Thyroid gland (tissue), 4 donors: Measurements from ENCODE around the gene SPATA13. TPM values are rescaled to one million over a fixed set of nuclear protein-coding genes. Genes with fewer than 3 reads are reported as not detected.
A peak's percentile ranks its signal among the peaks of the same experiment; 100 is the strongest.

Source experiments
- DNase-seq, 2 donors: peaks; one replicate each; pipeline ENCODE4 v3.0.0-alpha.2; 2019
- H3K27ac ChIP-seq, 3 donors: fragments of 200-600 bp; sonication (generic); 1 replicate in 2 of 3; 2 replicates in 1 of 3; pipeline ENCODE4 v1.5.1; 2016 to 2019; ENCODE audit warnings: mild to moderate bottlenecking in 1 of 3, moderate library complexity in 1 of 3
- H3K27me3 ChIP-seq: fragments of 200-600 bp; sonication (generic); one replicate; pipeline ENCODE4 v1.5.1; 2019
- H3K36me3 ChIP-seq, 2 donors: fragments of 200-600 bp; sonication (generic); one replicate each; pipeline ENCODE4 v1.5.1; 2016 to 2019
- H3K4me1 ChIP-seq, 2 donors: fragments of 200-600 bp; sonication (generic); one replicate each; pipeline ENCODE4 v1.5.1; 2017 to 2019
- H3K4me3 ChIP-seq, 3 donors: fragments of 200-600 bp; sonication (generic); replicated peaks in 1 of 3; 1 replicate in 2 of 3; 2 replicates in 1 of 3; pipeline ENCODE4 v1.5.1; 2016; ENCODE audit warnings: mild to moderate bottlenecking in 1 of 3
- H3K9me3 ChIP-seq: fragments of 200-600 bp; sonication (generic); one replicate; pipeline ENCODE4 v1.5.1; 2017
- POLR2A ChIP-seq, 2 donors: fragments of 450-650 bp; IDR thresholded peaks; one replicate each; pipeline ENCODE4 v1.6.1; 2017; ENCODE audit warnings: antibody characterized with exemption in 2 of 2, mild to moderate bottlenecking in 2 of 2, moderate library complexity in 1 of 2
- WGBS, 2 donors: methylation state at CpG; one replicate each; pipeline ENCODE4 v1.1.5; 2017; 5-methylcytosine and 5-hydroxymethylcytosine counted together
- intact Hi-C: fragments of 100-400 bp; cut with DNase I; formaldehyde crosslinking; loops from one replicate; pipeline ENCODE4 v1.15.1; 2023
- total RNA-seq, 4 donors: library from RNA; depleted of rRNA; stranded (reverse); fragments of >200 nt; gene quantifications; one replicate each; pipeline ENCODE4 v1.2.3, GENCODE V29; 2016
- TF ChIP-seq, protein P1 (sequence below), 6 experiments: fragments of 200-600 bp in 3 of 6; fragments of 450-650 bp in 3 of 6; sonication (generic) in 3 of 6; IDR thresholded peaks; one replicate each; pipeline ENCODE4 v1.5.1; 2016 to 2019; ENCODE audit warnings: antibody characterized with exemption in 6 of 6, mild to moderate bottlenecking in 2 of 6, inconsistent platforms in 1 of 6, moderate library complexity in 1 of 6

The SPATA13 gene
- total RNA-seq, 4 donors from 2014 or later = 43.2 to 95.4 (median 51.1) TPM

GRCh38 chr13:24166561-24166960, 6.0 kb downstream of the SPATA13 start:
- Histone ChIP-seq H3K36me3 (no peaks in the 10 kb centered on the region), H3K27ac (peak overlapping the region in 1 of 3 donors; percentile 11), H3K9me3 (no peaks in the 10 kb centered on the region), H3K4me1 (peaks cover 21 to 26% of the 10 kb centered on the region in 2 donors), H3K27me3 (no peaks in the 10 kb centered on the region), H3K4me3 (no peak overlapping the region)
- TF ChIP-seq POLR2A (IDR thresholded peaks at IDR 0.05) = no peak
- TF ChIP-seq, protein P1, sequence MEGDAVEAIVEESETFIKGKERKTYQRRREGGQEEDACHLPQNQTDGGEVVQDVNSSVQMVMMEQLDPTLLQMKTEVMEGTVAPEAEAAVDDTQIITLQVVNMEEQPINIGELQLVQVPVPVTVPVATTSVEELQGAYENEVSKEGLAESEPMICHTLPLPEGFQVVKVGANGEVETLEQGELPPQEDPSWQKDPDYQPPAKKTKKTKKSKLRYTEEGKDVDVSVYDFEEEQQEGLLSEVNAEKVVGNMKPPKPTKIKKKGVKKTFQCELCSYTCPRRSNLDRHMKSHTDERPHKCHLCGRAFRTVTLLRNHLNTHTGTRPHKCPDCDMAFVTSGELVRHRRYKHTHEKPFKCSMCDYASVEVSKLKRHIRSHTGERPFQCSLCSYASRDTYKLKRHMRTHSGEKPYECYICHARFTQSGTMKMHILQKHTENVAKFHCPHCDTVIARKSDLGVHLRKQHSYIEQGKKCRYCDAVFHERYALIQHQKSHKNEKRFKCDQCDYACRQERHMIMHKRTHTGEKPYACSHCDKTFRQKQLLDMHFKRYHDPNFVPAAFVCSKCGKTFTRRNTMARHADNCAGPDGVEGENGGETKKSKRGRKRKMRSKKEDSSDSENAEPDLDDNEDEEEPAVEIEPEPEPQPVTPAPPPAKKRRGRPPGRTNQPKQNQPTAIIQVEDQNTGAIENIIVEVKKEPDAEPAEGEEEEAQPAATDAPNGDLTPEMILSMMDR (IDR thresholded peaks at IDR 0.05) = no peak
- intact Hi-C loops = no loop called here
- DNase-seq = no peak
- WGBS, 2 donors = 96 to 100% methylated on average over 2 of the region's 2 CpGs

DNA sequence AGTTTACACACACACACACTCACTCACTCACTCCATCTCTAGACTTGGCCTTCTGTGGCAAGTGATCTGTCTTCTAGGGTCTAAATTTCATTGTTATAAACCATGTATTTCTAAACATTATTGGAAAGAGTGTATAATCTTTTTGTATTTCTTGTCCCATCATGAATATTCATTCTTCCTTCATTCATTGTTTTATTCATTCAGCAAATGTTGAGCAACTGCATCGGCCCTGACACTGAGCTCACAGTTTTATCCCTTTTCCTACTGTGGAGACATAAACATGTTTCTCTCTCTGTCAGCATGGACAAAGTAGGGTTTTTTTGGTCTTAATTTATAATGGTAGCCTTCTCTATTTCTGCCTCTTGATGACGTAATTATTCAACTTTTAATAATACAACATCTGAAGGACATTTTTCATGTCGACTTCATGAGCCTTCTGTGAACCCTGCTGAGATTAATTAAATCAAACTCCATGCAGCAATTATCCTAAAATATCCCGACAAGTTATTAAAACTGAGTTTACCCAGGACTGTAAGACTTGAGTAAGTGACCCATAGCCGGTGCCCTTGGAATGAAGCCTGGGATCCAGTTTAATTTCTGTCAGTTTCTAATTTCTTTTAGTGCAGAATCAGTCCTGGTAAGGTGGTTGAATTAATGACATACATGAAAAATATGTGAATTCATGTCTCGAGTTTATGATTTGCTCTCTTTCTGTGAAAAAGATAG, 7.3 kb downstream of the SPATA13 start:
- no peaks in the 10 kb centered on the region for H3K36me3 ChIP-seq
- no peaks in the 10 kb centered on the region for H3K27me3 ChIP-seq
- peaks cover 9 to 15% of the 10 kb centered on the region in 2 donors for H3K4me1 ChIP-seq
- no peak for DNase-seq
- no peak overlapping the region for H3K4me3 ChIP-seq
- peak overlapping the region in 1 of 3 donors; percentile 74 for H3K27ac ChIP-seq
- no peak for TF ChIP-seq POLR2A (IDR thresholded peaks at IDR 0.05)
- no peaks in the 10 kb centered on the region for H3K9me3 ChIP-seq
- intact Hi-C loops = no loop called here
- 82 to 83% methylated on average over 6 of the region's 6 CpGs for WGBS, 2 donors

DNA sequence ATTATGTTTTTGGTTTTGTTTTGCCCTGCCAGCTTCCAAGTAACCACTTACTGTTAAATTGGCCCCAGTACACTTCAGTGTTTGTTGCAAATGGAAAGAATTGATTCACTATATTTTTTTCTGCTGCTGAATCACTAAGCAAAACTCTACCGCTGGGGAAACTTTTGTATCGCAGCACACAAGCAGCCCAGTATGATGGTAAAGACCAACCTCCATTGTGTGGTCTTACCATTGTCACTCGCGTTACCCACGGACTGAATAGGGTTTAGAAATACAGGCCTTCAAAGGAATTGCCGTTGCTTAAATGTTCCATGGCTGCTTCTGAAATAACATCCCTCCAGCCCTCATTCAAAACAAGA, 7.9 kb downstream of the SPATA13 start:
- H3K9me3 ChIP-seq = no peaks in the 10 kb centered on the region
- intact Hi-C loops = no loop called here
- no peak overlapping the region for H3K4me3 ChIP-seq
- H3K27me3 ChIP-seq = no peaks in the 10 kb centered on the region
- WGBS, 2 donors = 79 to 82% methylated on average over 6 of the region's 6 CpGs
- peak overlapping the region in 2 of 3 donors; percentile 14 to 74 for H3K27ac ChIP-seq
- no peak for DNase-seq
- peaks cover 3 to 15% of the 10 kb centered on the region in 2 donors for H3K4me1 ChIP-seq
- TF ChIP-seq, protein P1 (IDR thresholded peaks at IDR 0.05) = no peak
- no peak for TF ChIP-seq POLR2A (IDR thresholded peaks at IDR 0.05)
- H3K36me3 ChIP-seq = no peaks in the 10 kb centered on the region

DNA sequence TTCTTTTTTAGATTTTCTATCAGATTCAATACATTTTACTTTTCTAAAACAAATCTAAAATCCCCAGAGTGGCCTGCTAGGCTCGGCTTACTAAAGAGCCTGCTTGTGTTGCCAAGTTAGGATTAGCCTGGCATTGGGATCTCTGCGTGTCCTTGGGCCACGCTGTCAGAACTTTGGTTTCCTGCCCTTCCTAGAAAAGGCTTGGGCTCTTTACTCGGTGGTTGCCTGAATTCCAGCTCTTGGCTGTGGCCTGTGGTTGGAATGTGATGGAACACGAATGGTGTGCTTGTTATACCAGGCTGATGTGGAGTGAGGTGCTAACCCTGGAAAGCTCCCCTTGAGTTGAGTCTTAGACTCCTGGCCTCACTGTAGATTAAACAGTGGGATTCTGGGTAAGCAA, 8.5 kb downstream of the SPATA13 start:
- 78 to 87% methylated on average over 5 of the region's 5 CpGs for WGBS, 2 donors
- no peak overlapping the region for H3K4me3 ChIP-seq
- no peaks in the 10 kb centered on the region for H3K9me3 ChIP-seq
- H3K27ac ChIP-seq = peak overlapping the region in 1 of 3 donors; percentile 74
- peaks cover 6 to 20% of the 10 kb centered on the region in 2 donors for H3K4me1 ChIP-seq
- DNase-seq = no peak
- H3K36me3 ChIP-seq = no peaks in the 10 kb centered on the region
- intact Hi-C loops = no loop called here
- TF ChIP-seq POLR2A (IDR thresholded peaks at IDR 0.05) = no peak
- TF ChIP-seq, protein P1 (IDR thresholded peaks at IDR 0.05) = no peak
- no peaks in the 10 kb centered on the region for H3K27me3 ChIP-seq

DNA sequence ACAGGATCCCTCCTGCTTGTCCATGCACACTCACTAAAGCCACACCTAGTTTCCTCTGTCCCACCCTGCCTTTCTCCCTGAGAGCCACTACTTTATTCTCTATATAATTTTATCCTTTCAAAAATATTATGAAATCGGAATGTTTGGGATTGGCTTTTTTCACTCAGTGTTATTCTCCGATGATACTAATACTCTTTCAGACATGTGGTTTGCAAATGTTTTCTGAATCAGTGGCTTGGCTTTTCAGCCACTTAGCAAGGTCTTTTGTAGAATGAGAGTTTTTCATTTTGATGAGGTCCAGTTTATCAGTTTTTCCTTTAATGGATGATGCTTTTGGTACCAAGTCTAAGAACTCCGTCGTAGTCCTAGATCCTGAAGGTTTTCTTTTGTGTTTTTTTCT, 11.6 kb downstream of the SPATA13 start:
- TF ChIP-seq POLR2A (IDR thresholded peaks at IDR 0.05) = no peak
- TF ChIP-seq, protein P1 (IDR thresholded peaks at IDR 0.05) = no peak
- intact Hi-C loops = no loop called here

More for the DNA sequence above, 11.6 kb downstream of the SPATA13 start:
- Histone ChIP-seq H3K36me3 (no peaks in the 10 kb centered on the region), H3K4me3 (no peak overlapping the region), H3K9me3 (no peaks in the 10 kb centered on the region), H3K4me1 (peaks cover 23 to 32% of the 10 kb centered on the region in 2 donors), H3K27ac (no peak overlapping the region), H3K27me3 (no peaks in the 10 kb centered on the region)
- no peak for DNase-seq
- WGBS, 2 donors = 95 to 97% methylated on average over 4 of the region's 4 CpGs
